MM.1S (cell line): ENCODE data around the gene CCDC88C.
"Not testable (repeated sequence)": the region's sequence is repeated elsewhere in the genome, so short reads cannot be mapped to it uniquely, and the experiment has no call there.

Experiments used
- DNase-seq: peaks from one replicate; pipeline ENCODE4 v3.0.0-alpha.2; 2015
- H2AFZ ChIP-seq: fragments of 300-600 bp; sonication (generic); 2 replicates; pipeline ENCODE4 v1.6.0; 2016; ENCODE audit warnings: antibody characterized with exemption, low read length
- H3F3A ChIP-seq: fragments of 300-600 bp; sonication (generic); 2 replicates; pipeline ENCODE4 v1.6.1; 2016; ENCODE audit warnings: mild to moderate bottlenecking, antibody characterized with exemption, low read length, moderate library complexity, mixed read lengths; ENCODE audit not compliant: insufficient read depth
- H3K27ac ChIP-seq: fragments of 300-600 bp; sonication (generic); 2 replicates; pipeline ENCODE4 v1.5.1; 2016; ENCODE audit warnings: mild to moderate bottlenecking, low read length
- H3K27me3 ChIP-seq: fragments of 300-600 bp; sonication (generic); replicated peaks from 2 replicates; pipeline ENCODE4 v1.6.0; 2016; ENCODE audit warnings: low read length; ENCODE audit not compliant: insufficient read depth
- H3K36me3 ChIP-seq: fragments of 300-600 bp; sonication (generic); replicated peaks from 2 replicates; pipeline ENCODE4 v1.6.1; 2016; ENCODE audit warnings: mild to moderate bottlenecking, low read length, mixed read lengths; ENCODE audit not compliant: insufficient read depth
- H3K4me1 ChIP-seq: fragments of 300-600 bp; sonication (generic); 2 replicates; pipeline ENCODE4 v1.6.1; 2016; ENCODE audit warnings: low read length, mixed read lengths
- H3K4me2 ChIP-seq: fragments of 300-600 bp; sonication (generic); 2 replicates; pipeline ENCODE4 v1.6.0; 2016; ENCODE audit warnings: low read depth, low read length
- H3K4me3 ChIP-seq: fragments of 300-600 bp; sonication (generic); 2 replicates; pipeline ENCODE4 v1.5.1; 2016; ENCODE audit warnings: low read length, mixed read lengths
- H3K79me2 ChIP-seq: fragments of 300-600 bp; sonication (generic); 2 replicates; pipeline ENCODE4 v1.6.1; 2016; ENCODE audit warnings: mixed run types, low read length, mixed read lengths
- H3K9ac ChIP-seq: fragments of 300-600 bp; sonication (generic); 2 replicates; pipeline ENCODE4 v1.6.1; 2016; ENCODE audit warnings: low read length, mixed read lengths
- H3K9me2 ChIP-seq: fragments of 300-600 bp; sonication (generic); replicated peaks from 2 replicates; pipeline ENCODE4 v1.6.1; 2016; ENCODE audit warnings: mild to moderate bottlenecking, low read length, mixed read lengths; ENCODE audit not compliant: insufficient read depth
- H3K9me3 ChIP-seq: fragments of 300-600 bp; sonication (generic); replicated peaks from 2 replicates; pipeline ENCODE4 v1.6.1; 2016; ENCODE audit warnings: mild to moderate bottlenecking, low read length, mixed read lengths; ENCODE audit not compliant: insufficient read depth
- H4K20me1 ChIP-seq: fragments of 300-600 bp; sonication (generic); 2 replicates; pipeline ENCODE4 v1.6.1; 2016; ENCODE audit warnings: mild to moderate bottlenecking, low read length, moderate library complexity, mixed read lengths; ENCODE audit not compliant: insufficient read depth
- EZH2 ChIP-seq: fragments of 300-600 bp; sonication (generic); optimal IDR thresholded peaks from 2 replicates; pipeline ENCODE3; 2017; ENCODE audit warnings: low read depth, mild to moderate bottlenecking, antibody characterized with exemption, low read length, mixed read lengths
- EZH2phosphoT487 ChIP-seq: fragments of 300-600 bp; sonication (generic); IDR thresholded peaks from 2 replicates; pipeline ENCODE4 v1.6.1; 2018; ENCODE audit warnings: antibody characterized with exemption, low read length
- TF ChIP-seq, protein P1 (sequence below): fragments of 300-600 bp; sonication (generic); IDR thresholded peaks from 2 replicates; pipeline ENCODE4 v1.5.1; 2016; ENCODE audit warnings: antibody characterized with exemption, low read length, mixed read lengths

The CCDC88C gene

DNA sequence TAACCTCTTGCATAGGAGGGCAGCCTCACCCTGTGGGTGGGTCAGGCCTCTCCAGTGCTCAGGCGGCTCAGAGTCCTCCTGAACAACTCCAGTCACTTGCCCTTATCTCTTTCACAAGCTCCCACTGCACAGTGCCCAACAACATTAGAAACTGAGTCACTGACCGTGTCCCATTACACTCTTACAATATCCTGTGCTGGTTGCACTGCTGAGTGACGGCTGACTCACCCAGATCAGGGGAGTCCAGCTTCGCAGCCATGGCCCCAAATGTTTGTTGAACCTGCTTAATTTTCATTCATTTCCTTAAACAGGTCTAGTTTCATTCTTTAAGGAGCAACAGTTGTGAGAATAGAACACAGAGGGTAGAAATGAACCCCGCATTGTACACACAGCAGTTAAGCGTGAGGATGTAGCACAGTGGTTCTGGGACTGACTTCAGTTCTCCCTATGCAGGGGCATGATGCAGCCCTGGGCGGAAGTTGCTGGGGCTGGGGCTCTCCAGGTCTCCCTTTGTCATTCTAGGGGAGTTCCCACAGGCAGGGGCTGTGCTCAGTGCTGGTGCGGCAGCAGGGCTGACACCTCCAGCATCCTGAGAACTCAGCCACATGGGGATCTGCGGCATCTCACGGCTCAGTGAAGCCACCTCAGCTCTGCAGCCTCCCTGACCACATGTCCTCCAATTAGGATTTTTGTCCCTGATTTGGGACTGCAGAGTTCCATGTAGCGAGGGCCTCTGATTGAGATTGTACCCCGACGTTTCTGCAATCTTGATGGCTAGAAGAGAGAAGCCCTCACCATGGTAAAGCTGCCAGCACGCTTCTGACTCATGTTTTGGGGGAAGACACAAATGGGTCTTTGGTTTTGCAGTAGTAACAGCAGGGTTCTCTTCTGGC, 189.3 kb downstream of the CCDC88C start:
- H3F3A ChIP-seq: no peaks in the 10 kb centered on the region
- H3K27ac ChIP-seq: no peak overlapping the region
- no peak for DNase-seq
- TF ChIP-seq, protein P1, sequence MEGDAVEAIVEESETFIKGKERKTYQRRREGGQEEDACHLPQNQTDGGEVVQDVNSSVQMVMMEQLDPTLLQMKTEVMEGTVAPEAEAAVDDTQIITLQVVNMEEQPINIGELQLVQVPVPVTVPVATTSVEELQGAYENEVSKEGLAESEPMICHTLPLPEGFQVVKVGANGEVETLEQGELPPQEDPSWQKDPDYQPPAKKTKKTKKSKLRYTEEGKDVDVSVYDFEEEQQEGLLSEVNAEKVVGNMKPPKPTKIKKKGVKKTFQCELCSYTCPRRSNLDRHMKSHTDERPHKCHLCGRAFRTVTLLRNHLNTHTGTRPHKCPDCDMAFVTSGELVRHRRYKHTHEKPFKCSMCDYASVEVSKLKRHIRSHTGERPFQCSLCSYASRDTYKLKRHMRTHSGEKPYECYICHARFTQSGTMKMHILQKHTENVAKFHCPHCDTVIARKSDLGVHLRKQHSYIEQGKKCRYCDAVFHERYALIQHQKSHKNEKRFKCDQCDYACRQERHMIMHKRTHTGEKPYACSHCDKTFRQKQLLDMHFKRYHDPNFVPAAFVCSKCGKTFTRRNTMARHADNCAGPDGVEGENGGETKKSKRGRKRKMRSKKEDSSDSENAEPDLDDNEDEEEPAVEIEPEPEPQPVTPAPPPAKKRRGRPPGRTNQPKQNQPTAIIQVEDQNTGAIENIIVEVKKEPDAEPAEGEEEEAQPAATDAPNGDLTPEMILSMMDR: no peak
- TF ChIP-seq EZH2phosphoT487: no peak
- no peak for TF ChIP-seq EZH2
- no peak overlapping the region for H3K4me2 ChIP-seq
- peaks cover 20% of the 10 kb centered on the region for H3K4me1 ChIP-seq
- no peaks in the 10 kb centered on the region for H4K20me1 ChIP-seq
- no peak overlapping the region for H3K4me3 ChIP-seq
- no peak overlapping the region for H2AFZ ChIP-seq
- H3K9ac ChIP-seq: no peak overlapping the region
- H3K27me3 ChIP-seq: no peaks in the 10 kb centered on the region
- no peaks in the 10 kb centered on the region for H3K9me3 ChIP-seq
- no peaks in the 10 kb centered on the region for H3K9me2 ChIP-seq
- no peaks in the 10 kb centered on the region for H3K79me2 ChIP-seq
- H3K36me3 ChIP-seq: no peaks in the 10 kb centered on the region

- Histone ChIP-seq H3K9me2 (no peaks in the 10 kb centered on the region), H2AFZ (no peak overlapping the region), H3K4me2 (no peak overlapping the region), H4K20me1 (no peaks in the 10 kb centered on the region), H3K27ac (no peak overlapping the region), H3K79me2 (no peaks in the 10 kb centered on the region), H3K27me3 (no peaks in the 10 kb centered on the region), H3F3A (no peaks in the 10 kb centered on the region), H3K36me3 (no peaks in the 10 kb centered on the region), H3K4me3 (no peak overlapping the region), H3K9ac (no peak overlapping the region), H3K9me3 (no peaks in the 10 kb centered on the region), H3K4me1 (peaks cover 20% of the 10 kb centered on the region)
- no peak for TF ChIP-seq EZH2
- TF ChIP-seq, protein P1: no peak
- TF ChIP-seq EZH2phosphoT487: no peak
- DNase-seq: no peak
These were observed 190.4 kb downstream of the CCDC88C start for GRCh38 chr14:91227183-91227628.

GRCh38 chr14:91226360-91226759, 191.3 kb downstream of the CCDC88C start:
- not testable (repeated sequence) for DNase-seq, H3K9ac ChIP-seq, H3F3A ChIP-seq, H3K4me3 ChIP-seq, H3K9me3 ChIP-seq, H3K27me3 ChIP-seq, H4K20me1 ChIP-seq, H3K79me2 ChIP-seq, H3K4me2 ChIP-seq, H3K9me2 ChIP-seq, H3K27ac ChIP-seq, H2AFZ ChIP-seq, H3K36me3 ChIP-seq
- H3K4me1 ChIP-seq: peaks cover 20% of the 10 kb centered on the region

- H3K9me2 ChIP-seq: no peaks in the 10 kb centered on the region
- no peak overlapping the region for H3K9ac ChIP-seq
- H3K27me3 ChIP-seq: no peaks in the 10 kb centered on the region
- no peak overlapping the region for H2AFZ ChIP-seq
- H3K4me1 ChIP-seq: peaks cover 13% of the 10 kb centered on the region
- no peak for TF ChIP-seq EZH2phosphoT487
- TF ChIP-seq EZH2: no peak
- TF ChIP-seq, protein P1: no peak
- H3K9me3 ChIP-seq: no peaks in the 10 kb centered on the region
- DNase-seq: no peak
- H3F3A ChIP-seq: no peaks in the 10 kb centered on the region
- no peaks in the 10 kb centered on the region for H4K20me1 ChIP-seq
- H3K4me3 ChIP-seq: no peak overlapping the region
- no peak overlapping the region for H3K27ac ChIP-seq
- no peaks in the 10 kb centered on the region for H3K79me2 ChIP-seq
- H3K36me3 ChIP-seq: no peaks in the 10 kb centered on the region
- H3K4me2 ChIP-seq: no peak overlapping the region
These were observed 192.6 kb downstream of the CCDC88C start for GRCh38 chr14:91225025-91225424.
